ENCODE measurements around the gene CACNA2D1.
"Not testable (repeated sequence)": the region's sequence is repeated elsewhere in the genome, so short reads cannot be mapped to it uniquely, and the experiment has no call there.

CACNA2D1 gene

DNA sequence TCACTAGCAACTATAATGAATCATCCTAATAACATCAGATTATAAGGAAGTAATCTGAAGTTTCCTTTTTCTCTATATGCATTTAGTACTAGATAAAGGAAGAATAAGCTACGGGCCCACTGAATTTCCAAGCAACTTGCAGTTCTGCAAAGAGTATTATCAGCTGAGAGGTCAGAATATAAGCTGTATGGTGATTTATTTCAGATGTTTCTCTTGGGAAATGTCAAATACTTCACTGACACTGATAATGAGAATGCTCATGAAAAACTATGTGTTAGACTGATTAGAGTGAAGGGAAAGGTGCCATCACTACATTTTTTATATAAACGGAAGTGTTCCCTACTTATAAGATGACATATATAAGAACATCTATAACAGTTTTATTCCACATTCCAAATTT is 422.5 kb downstream of the CACNA2D1 start:
- no peak for FAIRE-seq

DNA sequence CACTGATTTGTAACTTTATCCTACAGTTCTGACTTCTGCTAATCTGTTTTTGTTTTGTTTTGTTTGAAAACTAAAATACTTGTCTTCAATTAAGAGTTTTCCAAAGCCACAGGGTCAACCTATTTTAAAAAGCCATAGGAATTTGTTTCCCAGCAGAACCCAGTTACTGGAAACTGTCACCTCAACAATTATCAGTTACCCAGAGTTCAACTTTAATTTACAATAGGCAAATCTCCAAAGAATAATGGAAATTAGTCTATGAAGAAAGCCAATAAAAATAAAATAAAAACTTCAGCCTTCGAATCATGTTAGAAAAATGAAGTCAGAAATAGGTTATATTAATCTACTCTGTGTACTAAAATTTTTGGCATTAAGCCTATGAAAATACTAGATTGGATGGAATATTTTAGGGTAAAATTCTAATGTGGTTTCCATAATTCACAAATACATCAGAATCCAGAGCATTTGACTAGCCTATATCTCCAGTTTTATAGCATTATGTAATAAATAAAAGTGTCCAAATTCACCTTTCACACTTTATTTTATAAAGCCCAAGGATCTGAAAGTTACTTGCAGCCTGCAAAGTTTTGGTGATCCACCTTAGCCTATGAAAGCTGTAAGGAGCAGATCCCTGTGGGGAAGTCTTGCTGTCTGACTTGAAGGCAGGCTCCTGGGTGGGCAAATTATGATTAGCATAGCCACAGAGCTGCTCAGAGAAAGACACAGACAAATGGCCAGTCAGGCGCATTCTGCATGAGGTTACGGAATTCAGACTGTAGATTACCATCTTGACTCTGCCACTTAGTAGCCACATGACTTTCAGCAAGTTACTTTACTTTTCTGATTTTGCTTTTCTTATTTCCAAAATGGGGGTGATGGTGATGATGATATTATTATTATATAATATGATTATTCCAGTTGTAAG is 423.8 kb downstream of the CACNA2D1 start:
- no peak for FAIRE-seq

DNA sequence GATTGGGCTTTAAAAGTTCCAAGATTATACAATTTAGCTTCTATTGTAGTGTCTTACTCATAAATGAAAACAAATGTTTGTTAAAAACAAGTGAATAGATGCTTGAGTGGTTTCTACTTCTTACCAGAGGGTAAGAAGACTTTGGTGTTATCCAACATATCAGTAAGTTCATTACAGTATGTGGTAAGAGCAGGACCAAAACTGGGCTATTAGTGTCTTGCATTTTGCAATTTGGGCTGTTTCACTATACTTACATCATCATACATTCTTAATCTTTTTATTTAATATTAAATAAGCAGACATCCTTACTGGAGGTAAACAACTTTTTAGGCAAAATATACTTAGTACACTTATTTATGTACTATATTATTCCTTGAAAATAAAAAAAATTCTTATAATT is 425.4 kb downstream of the CACNA2D1 start:
- no peak for FAIRE-seq

DNA sequence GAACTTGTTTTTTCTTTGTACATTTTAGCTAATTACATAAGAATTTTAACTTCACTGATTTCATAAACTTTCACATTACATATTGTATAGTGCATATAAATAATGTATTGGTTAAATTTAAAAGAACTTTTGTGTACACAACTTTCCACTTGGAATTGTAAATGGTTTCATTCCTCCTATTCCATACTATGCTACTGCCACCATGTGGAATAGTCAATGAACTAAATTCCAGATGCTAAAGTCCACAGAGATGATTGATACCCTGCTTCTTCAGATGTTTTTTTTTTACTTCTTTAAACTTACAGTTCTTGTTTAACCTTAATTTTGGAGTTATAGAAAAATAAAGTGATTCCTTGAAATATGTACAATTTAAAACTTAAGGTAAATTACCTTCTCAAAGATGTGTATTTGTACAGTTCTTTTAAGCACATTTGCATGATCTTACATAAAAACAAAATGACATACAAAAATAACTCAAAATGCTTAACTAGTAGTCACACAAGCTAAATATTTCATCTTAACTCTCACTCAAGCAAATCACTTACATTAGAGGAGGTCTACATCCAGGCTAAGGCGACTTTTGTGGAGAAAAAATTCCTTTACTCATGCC is 426.1 kb downstream of the CACNA2D1 start:
- peak; percentile 88 for FAIRE-seq

DNA sequence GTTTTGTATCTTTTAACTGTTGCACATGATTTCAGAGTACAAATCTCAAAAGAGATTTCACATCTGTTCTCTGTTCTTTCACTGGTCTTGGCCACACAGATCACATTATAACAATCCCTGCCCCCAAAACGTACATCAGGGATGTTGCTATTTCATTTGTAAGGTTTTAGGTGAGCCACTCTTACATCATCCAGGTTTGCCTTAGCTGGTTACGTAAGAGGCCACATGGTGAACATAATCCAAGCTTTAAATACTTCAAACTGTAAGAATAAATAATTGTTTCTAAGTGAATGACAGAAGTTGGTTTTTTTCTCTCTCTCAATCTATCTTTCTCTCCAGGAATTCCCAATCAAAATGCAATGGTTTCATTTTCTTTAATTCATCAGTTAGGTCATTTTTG is 427.8 kb downstream of the CACNA2D1 start:
- FAIRE-seq: no peak

DNA sequence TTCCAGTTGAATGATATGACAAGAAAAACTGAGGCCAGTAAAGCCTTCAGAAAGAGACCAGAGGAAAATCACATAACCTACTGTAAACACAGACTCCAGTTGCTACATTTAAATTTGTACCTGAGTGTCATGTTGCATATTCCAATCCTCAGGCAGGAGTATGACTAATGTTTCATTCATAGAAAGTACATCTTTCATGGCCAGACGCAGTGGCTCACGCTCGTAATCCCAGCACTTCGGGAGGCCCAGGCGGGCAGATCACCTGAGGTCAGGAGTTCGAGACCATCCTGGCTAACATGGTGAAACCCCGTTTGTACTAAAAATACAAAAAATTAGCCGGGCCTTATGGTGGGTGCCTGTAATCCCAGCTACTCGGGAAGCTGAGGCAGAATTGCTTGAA is 429.0 kb downstream of the CACNA2D1 start:
- not testable (repeated sequence) for FAIRE-seq

DNA sequence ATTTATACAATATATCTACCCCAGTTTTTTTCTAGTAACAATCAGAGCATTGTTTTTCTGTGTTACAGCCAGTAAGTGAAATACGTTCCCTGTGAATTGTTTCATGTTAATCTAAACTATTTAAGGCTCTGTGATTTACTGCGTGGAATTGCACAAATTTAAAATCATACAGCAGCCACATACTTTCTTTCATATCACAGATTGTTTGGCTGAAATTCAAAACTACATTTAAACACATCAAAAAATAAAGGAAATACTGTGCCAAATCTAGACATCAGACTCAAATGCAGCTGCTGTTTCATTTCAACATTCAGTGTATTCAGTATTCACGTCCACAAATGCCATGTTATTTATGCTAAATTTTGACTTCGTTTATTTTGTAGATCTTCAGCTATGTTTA is 431.1 kb downstream of the CACNA2D1 start:
- FAIRE-seq: no peak

DNA sequence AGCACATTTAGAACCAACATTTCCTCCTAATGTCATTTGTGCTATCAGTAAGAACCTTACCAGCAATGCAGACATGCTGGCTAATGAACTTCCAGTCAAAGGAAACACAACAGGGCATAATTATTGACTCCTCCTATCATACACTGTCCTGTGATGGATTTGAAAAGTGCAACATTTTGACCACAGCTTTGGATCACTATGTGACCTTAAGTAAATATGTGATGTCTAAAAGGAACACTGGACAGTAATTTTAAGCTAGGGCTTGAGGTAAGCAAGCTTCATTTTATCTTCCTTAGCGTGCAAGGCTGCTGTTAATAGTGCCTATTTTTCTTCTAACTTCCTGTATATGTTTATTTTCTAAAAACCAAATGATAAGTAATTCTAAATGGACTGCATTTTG is 433.2 kb downstream of the CACNA2D1 start:
- no peak for FAIRE-seq

DNA sequence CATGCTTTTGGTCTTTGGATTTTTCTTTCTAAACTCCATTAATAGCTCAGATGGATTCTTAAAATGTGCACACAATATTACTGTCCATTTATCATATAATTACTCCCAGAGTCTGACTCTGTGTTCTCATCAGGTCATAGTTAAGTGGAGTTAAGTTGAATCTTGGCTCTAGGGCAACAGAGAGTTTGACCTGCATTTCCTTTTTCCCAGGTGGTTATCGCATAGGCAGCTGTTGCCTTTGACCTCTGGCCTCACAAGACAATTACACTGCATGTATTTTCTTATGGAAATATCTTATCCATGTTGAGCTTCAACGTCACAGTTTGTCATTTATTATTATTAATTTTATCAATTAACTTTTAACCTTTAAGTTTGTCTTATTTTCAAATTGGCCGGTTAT is 436.3 kb downstream of the CACNA2D1 start:
- FAIRE-seq: peak; percentile 81

DNA sequence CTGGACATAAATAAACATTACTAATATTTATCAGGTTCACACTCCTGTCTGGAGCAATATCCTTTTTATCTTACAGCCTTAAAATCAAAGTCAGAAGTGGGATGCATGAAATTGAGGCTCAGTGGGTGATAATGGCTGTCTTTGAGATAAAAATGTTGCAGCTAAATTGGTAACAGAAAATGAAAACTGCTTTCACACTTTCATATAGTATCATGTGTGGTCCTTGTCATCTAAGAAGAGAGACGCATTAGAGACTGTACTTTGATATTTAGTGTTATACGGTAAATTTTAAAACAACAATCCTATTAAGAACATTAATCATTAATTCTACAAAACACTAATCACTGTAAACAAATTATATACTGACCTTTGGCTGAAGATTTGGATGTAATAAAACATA is 438.5 kb downstream of the CACNA2D1 start:
- FAIRE-seq: no peak

DNA sequence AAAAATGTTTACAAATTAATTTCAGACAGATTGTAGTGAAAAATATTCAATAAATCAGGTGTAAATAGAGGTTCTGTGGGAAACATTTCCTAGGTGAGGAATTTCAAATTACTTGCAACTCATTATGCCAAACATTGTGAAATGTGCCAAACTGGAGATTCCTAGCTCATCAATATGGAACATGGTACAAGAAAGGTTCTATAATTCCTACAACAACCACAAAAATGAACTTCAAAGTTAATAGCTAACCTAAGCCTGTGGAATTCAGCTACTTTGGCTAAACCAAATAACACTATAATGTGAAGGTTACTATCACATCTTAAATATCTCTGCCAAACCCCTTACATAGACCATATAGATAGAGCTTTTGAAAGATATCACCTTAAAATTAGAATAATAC is 450.4 kb downstream of the CACNA2D1 start:
- FAIRE-seq: no peak

DNA sequence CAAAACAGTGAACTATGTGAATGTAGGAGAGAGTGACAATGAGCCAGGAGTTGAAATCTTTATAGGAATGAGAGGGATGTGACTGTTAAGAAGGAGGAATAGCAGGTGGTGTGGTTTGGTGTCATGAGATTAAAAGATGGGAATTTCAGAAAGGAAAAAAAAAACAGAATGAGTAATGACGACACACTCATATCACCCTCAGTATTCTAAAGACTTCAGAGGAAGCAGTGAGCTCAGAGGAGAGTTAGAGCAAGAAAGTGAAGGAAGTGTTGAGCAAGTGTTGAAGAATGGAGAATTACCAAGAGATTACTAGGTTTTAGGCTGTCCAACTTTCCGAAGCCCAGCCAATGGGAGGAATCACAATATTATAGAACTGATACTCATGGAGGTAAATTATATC is 453.2 kb downstream of the CACNA2D1 start:
- FAIRE-seq: no peak

DNA sequence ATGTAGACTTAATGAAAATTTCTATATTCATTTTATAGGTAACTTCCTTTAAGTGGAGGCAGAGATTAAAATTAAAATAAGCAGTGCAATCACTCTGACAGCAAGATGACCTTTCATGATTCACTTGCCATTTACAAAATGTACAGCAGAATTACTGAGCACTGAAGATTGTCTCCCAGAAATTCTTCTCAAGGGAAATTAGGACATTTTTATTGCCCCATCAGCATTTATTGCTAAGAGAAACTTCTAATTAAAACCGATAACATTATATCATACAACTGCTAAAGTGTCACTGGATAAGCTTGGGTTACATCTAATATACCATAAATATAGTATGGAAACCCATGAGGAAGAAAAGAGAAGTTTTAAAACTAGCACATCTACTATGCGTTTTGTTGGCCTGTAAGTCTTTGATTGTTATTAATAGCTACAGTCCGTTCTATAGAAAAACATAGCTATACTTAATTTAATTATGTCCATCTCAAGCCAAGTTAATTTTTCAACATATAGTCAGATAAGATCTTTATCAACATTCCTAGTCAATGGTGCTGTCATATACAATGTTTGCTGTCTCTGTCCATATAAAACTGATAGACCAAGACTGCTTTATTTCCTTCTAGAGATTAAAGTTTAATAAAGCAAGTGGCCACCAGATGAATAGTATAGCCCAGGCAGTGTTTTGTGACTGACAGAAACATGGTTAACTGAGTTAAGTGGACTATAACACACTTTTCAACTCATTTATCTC is 456.7 kb downstream of the CACNA2D1 start:
- FAIRE-seq: no peak

DNA sequence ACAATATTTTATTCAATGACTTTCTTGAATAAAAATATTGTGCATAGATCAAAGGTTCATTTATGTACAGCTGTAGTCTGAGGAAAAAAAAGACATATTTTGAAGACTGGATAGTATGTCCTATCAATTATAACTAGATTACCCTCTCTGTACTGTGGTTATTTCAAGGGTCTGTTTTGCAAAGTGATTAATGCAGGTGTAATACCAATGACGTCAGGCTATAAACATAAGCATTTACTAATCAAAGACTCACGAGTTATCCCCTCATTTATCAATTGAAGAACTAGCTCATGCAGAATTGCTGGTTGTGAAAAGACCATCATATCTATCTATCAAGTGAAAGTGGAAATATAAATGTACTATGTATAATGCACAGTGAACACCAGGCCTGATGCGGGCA is 460.2 kb downstream of the CACNA2D1 start:
- FAIRE-seq: no peak

DNA sequence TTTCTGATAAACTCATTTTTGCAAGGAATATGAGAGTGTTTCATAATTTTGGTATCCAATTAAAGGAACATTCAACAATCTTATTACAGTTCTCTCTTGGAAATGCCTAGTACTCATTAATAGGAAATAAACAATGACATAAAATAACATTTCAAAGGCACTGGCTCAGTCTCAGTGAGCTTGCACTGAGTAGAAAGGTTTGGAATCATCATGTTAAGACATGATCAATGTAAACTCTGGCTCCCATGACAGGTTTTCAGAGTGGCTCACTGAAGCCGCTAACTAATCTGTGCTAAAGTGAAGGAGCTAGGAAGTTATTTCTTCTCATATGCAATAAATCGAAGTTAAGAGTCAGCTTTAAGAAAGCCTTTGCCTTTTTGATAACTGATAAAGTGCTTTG is 470.5 kb downstream of the CACNA2D1 start:
- FAIRE-seq: no peak

DNA sequence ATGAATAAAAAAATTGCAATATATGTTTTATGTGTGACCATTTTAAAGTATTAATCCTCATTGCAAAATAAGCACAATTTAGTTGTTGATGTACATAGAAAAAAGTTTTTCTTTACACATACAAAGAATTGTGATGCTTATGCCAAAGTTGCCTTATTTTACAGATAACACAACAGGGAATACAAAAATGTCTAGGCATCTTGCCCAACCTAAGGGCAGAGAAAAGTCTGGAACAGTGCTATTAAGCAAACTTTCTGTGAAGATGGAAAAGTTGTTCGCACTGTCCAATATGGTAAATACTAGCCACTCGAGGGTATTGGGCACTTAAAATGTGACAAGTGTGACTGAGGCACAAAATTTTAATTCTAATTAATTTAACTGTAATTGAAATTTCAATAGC is 483.6 kb downstream of the CACNA2D1 start:
- no peak for FAIRE-seq

DNA sequence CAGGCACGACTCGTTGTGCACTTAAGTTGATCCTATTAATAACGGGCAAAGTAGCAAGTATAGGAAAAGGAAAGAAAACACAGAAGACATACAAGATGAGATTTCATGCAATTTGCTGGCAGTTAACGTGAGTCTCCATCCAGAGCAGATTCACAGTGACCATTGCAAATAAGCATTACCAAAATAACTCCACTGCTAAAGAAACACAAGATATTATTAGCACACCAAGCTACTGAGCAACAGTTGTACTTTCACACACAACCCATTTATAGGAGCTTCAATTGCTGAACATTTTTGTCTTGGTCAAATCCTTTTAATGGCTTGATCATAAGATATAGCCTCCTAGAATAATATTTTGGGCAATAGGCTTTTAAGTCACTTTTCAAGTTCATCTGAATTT is 486.1 kb downstream of the CACNA2D1 start:
- no peak for FAIRE-seq

DNA sequence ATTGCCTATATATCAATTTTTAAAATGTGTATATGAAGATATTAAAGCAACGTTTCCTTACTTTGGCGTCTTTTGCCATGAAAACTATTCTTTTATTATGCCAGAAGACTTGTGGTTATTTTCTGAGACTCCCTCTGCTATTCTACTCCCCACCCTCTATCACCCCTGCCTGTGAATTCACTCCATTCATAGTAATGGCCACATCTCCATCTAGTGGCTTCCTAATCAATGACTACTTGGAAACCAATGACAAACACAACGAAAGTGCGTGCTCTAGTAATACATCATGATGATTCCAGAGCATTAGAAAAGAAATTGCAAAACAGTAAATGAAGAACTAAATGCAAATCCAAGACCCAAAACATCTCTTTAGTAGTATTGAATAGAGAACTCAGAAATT is 487.1 kb downstream of the CACNA2D1 start:
- peak; percentile 71 for FAIRE-seq

DNA sequence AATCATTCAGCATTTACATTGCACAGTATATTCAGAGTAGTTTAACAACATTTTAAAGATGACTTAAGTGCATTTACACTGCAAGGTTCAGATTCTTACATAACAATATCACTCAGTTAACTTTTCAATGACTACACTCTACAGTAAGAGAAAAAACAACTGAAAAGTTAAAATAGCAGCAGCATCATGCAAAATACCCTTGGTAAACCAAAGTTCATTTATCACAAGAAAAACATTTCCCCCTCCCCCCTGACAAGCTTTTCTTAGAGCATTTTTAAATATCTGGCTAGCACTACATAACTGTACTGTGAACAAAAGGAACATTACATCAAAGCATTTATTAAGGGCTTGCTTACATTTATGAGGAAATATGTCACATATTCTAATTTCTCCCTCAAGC is 494.3 kb downstream of the CACNA2D1 start:
- FAIRE-seq: no peak

DNA sequence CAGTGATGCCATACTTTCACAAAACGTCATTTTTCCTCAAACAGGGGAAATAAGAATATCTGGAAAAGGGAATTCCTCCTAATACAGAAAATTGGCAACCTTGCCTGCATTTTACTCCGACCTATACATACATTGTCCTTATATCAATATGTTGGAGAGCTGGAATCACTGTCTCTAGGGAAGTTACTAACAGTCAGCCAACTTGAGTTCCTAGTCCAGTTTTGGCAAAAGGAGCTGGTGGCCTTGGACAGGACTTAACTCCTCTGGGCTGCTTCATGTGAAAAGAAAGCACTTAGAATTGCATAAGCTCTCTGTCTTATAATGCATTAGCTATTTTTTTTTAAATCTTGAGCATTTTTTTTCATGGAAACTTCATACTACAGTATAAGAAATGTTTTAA is 499.5 kb downstream of the CACNA2D1 start:
- no peak for FAIRE-seq

DNA sequence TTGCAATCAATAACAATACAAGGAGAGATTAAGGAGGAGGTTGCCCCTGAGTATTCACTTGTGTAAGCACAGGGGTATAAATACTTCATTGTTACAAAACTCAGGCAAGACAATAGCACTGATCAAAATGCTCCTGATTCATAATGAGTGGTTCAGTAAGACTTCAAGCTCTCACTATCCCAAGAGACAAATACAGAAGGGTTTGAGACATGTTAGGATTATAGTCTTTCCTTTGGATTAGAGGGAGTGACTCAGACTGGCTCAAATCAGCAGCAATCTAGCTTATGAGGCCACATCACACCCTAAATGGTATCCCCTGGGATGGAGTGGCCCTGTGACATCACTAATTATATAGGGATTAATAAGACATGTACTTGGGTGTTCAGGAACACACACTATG is 506.5 kb downstream of the CACNA2D1 start:
- no peak for FAIRE-seq

DNA sequence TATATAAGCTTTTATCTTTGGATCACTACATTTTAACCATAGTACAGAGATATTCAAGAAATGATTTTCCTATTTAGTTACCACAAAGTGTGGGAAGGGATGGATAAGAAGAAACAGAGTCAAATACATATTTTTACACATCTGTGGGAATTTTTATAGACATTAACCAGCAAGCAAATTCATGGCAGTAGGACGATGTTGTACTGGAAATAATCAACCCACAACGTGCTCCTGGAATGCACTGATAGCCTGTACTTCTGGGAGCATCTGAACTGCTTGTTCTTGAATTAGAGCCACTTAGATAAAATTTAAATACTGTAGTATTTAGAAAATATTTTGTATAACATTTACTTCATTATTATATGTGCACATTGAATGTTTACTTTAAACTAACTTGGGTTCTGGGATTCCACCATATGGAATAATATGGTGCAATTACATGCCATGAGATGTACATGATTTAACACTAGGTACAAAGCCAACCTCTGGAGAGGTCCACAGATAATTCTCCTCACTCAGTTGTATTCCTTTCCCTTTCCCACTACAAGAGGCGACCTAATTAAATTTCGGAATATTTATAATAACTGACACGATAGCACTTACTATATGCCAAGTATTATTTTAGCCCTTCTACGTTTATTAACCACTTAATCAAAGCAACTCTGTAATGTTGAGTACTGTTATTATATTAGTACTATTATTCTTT is 508.8 kb downstream of the CACNA2D1 start:
- FAIRE-seq: no peak

DNA sequence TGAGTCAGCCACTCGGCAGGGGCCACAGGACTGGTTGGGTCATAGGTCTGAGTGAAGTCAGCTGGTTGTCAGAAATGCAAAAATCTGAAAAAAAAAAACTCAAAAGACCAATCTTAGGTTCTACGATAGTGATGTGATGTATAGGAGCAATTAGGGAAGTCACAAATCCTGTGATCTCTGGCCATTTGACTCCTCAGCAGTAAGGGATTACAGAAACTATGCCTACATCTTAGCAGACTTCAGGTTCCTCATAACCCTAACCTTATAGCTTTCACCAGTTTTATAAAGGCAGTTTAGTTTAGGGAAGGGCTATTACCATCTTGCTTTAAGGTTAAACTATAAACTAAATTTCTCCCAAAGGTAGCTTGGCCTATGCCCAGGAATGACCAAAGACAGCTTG is 510.6 kb downstream of the CACNA2D1 start:
- FAIRE-seq: no peak
